ES-I3 (cell line): Measurements from ENCODE around the gene CBR3.

Experiments used
- H3K36me3 ChIP-seq: 2 replicates; pipeline ENCODE4 v1.6.1; 2013; ENCODE audit warnings: mild to moderate bottlenecking, low read length, control low read depth, moderate library complexity; ENCODE audit not compliant: insufficient read depth
- H3K4me1 ChIP-seq: 2 replicates; pipeline ENCODE4 v1.6.1; 2013; ENCODE audit warnings: mild to moderate bottlenecking, control low read depth, low read length; ENCODE audit not compliant: insufficient read depth
- H3K9ac ChIP-seq: 2 replicates; pipeline ENCODE4 v1.6.1; 2013; ENCODE audit warnings: low read depth, mild to moderate bottlenecking, low read length, moderate library complexity
- H3K9me3 ChIP-seq: 2 replicates; pipeline ENCODE4 v1.6.1; 2013; ENCODE audit warnings: mild to moderate bottlenecking, low read length, moderate library complexity; ENCODE audit not compliant: control insufficient read depth, insufficient read depth

CBR3 gene

DNA sequence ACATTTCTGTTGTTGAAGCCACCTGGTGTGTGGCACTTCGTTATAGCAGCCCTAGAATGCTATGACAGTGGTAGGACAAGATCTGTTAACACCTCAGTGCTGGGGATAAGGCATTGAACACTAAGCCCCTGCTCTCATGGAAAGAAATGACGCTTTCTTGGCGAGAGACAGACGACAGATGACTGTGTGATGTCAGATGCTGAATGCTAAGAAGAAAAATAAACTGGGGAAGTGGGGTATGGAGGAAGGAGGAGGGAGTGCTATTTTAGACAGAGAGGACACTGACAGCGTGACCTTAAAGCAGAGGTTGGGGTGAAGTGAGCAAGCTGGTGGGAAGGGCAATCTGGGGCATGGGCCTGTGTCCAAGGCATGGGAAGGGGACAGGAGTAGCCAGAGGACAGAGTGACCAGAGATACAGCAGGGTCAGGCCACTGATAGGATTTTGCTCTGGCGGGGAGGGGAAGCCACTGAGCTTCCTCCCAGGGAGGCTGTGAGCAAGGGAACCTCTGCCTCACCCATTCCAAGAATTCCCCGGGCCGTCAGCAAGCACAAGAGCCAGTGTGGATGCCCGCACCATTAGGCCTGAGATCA lies 37.0 kb downstream of the CBR3 start:
- no peaks in the 10 kb centered on the region for H3K9me3 ChIP-seq
- H3K36me3 ChIP-seq, result no peaks in the 10 kb centered on the region
- no peaks in the 10 kb centered on the region for H3K4me1 ChIP-seq
- no peak overlapping the region for H3K9ac ChIP-seq

DNA sequence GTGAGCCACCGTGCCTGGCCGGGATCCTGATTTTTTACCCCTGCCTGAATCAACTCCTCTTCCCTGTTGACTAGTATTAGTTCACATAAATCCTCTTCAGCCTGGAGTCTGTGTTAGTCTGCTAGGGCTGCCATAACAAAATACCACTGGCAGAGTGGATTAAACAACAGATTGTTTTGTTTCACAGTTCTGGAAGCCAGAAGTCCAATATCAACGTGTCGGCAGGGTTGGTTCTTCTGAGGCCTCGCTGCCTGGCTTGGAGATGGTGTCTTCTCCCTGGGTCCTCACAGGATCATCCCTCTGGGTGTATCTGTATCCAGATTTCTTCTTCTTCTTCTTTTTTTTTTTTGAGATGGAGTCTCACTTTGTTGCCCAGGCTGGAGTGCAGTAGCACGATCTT lies 39.9 kb downstream of the CBR3 start:
- Histone ChIP-seq H3K9me3 (no peaks in the 10 kb centered on the region), H3K4me1 (no peaks in the 10 kb centered on the region), H3K9ac (no peak overlapping the region), H3K36me3 (no peaks in the 10 kb centered on the region)

DNA sequence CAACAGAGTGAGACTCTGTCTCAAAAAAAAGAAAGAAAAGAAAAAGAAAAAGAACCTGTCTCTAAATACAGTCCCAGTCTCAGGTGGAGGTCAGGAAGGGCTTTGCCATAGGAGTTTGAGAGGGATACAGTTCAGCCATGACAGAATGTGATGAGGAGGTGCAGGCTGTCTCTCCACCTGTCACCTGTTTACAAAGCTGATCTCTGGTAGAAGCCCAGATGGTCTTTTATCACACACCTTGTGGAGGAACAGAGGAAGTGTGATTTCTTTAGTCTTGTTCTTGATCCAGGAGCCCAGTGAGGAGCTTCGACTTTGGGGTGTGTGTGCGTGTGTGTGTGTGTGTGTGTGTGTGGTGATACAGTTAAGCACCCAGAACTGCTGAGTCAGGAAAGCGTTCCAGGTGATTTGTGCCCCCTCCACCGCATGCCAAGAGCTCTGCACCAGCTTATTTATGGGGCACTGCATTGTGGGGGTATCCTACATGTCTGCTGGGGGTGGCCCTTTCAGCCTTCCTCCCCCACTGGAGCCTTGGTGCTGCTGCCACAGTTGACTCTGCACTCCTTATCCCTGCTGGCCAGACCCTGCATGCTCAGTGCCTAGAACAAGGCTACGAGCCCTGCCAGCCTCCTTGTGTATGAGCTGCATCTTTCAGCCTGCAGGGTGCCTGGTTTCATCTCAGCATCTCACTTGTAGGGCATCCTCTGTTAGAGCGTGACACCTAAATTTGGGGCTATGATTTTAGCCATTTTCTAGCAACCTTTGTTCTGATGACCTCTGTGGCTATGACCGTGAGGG lies 41.1 kb downstream of the CBR3 start:
- Histone ChIP-seq H3K9ac (no peak overlapping the region), H3K9me3 (no peaks in the 10 kb centered on the region), H3K36me3 (no peaks in the 10 kb centered on the region), H3K4me1 (no peaks in the 10 kb centered on the region)

DNA sequence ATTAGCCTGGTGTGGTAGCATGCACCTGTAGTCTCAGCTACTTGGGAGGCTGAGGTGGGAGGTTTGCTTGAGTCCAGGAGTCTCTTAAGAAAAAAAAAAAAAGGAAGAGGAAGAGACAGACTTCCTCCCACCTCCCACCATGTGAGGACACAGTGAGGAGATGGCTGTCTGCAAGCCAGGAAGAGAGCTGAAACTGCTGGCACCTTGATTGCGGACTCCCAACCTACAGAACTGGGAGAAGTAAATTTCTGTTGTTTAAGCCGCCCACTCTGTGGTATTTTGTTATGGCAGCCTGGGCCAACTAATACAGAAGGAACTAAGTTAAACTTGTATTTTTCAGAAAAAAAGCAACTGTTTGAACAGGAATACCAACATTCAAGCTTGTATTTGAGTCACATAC lies 43.5 kb downstream of the CBR3 start:
- Histone ChIP-seq H3K4me1 (no peaks in the 10 kb centered on the region), H3K9me3 (no peaks in the 10 kb centered on the region), H3K36me3 (no peaks in the 10 kb centered on the region), H3K9ac (no peak overlapping the region)

DNA sequence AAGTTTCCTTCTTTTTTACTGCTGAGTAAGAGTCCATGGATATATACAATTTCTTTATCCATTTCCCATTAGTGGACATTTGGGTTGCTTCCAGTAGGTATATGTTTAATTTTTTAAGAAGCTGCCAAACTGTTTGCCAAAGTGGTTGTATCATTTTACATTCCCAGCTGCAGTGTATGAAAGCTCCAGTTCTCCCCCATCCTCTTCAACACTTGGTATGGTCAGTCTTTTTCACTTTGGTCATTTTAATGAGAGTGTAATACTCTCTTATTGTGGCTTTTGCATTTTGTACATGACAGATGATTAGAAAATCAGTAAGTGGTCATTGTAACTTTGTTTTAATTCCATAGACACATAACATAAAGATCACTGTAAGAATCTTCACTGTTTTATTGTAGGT lies 44.3 kb downstream of the CBR3 start:
- Histone ChIP-seq H3K9ac (no peak overlapping the region), H3K9me3 (no peaks in the 10 kb centered on the region), H3K36me3 (no peaks in the 10 kb centered on the region), H3K4me1 (no peaks in the 10 kb centered on the region)

DNA sequence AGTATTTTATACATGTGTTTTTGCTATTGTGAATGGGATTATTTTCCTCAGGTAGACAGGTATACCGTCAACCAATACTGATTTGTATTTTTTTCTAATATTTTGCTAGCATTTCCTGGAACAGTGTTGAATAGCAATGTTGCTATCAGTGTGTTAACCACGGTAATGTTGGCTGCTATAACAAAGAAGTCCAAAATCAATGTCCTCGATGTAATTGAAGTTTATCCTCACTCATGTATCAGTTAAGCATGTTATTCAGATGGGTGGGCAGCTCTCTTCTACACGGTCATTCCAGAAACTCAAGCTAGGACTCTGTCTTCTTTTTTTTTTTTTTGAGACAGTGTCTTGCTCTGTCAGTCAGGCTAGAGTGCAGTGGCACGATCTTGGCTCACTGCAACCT lies 46.1 kb downstream of the CBR3 start:
- Histone ChIP-seq H3K4me1 (no peaks in the 10 kb centered on the region), H3K9me3 (no peaks in the 10 kb centered on the region), H3K9ac (no peak overlapping the region), H3K36me3 (no peaks in the 10 kb centered on the region)

DNA sequence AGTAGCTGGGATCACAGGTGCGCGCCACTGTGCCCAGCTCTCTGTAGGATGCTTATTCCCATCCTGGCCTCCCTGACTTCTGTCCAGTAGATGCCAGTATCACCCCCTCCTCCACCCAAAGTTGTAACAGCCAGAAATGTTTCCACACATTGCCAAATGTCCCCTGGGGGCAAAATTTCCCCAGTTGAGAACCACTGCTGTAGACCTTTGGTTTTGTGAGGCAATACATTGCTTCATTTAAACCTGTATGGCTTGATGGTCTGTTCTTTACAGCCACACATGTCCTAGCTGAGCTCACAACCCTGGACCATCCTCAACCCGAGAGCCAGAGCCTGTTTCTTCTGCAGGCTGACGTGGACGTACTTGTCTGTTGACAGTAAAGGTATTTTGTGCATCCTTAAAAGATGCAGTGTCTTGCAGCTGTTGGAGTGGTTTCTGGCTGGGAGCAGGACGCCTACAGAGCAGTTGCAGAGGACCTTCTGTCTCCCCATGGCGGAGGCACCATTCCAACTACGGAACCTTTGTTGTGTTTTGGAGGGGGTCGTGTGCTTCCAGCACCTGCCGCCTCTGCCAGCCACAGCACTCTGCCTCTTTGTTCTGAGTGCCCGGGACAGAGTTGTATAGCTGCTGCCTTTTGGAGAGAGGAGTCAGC lies 48.4 kb downstream of the CBR3 start:
- Histone ChIP-seq H3K36me3 (no peaks in the 10 kb centered on the region), H3K9me3 (no peaks in the 10 kb centered on the region), H3K4me1 (peaks cover 7% of the 10 kb centered on the region; the same call in 1 of the 2 replicates), H3K9ac (no peak overlapping the region)

DNA sequence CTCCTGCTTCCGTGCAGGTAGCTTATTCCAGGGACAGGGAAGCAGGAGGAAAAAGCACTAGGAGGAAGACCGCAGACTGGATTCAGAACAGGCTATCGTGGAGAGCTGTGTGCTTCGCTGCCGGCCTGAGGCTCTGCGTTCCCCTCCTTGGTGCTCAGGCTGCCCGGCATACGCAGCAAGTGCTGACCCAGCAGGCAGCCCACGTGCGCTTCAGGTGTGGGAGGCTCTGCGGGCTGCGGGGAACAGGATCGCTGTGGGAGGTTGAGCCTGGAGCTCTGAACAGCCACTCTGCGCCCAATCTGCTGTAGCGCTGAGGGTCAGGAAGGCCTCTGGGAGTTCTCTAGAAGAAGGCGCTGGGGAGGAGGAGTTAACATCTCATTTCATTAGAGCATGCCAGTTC lies 49.7 kb downstream of the CBR3 start:
- Histone ChIP-seq H3K36me3 (no peaks in the 10 kb centered on the region), H3K9me3 (no peaks in the 10 kb centered on the region), H3K4me1 (peaks cover 8% of the 10 kb centered on the region; the same call in 1 of the 2 replicates), H3K9ac (no peak overlapping the region)

DNA sequence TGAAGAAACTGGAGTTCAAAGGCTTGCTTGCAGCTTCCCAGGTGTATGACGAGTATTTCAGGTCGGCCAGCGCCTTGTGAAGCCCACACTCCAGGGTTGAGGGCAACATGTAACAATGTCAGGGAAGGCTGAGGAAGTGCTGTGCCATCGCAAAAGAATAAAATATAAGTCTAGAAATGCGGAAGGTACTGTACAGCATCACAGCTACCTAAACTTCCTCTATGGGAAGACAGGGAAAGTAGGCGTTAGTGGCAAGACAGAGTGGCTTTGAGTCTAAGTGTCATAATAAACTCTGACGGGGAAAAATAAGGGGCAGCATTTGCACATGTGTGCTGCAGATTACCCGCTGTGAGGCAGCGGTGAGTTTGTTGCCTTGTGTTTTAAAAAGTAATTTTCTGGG lies 50.6 kb downstream of the CBR3 start:
- H3K9me3 ChIP-seq, result no peaks in the 10 kb centered on the region
- H3K4me1 ChIP-seq, result peaks cover 8% of the 10 kb centered on the region; the same call in 1 of the 2 replicates
- no peaks in the 10 kb centered on the region for H3K36me3 ChIP-seq
- H3K9ac ChIP-seq, result no peak overlapping the region

DNA sequence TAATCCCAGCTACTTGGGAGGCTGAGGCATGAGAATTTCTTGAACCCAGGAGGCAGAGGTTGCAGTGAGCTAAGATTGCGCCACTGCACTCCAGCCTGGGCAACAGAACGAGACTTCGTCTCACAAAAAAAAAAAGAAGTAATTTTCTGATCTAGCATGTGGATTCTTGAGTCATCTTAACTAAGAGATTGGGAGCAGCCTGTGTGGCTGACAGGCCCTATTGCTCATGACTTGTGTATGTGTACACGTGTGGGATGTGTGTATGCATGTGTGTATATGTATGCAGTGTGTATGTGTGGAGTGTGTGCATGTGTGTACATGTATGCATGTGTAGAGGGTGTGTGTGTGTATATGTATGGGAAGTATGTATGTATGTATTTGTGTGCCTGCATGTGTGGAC lies 51.2 kb downstream of the CBR3 start:
- Histone ChIP-seq H3K9ac (no peak overlapping the region), H3K9me3 (no peaks in the 10 kb centered on the region), H3K36me3 (no peaks in the 10 kb centered on the region), H3K4me1 (peaks cover 8% of the 10 kb centered on the region; the same call in 1 of the 2 replicates)

DNA sequence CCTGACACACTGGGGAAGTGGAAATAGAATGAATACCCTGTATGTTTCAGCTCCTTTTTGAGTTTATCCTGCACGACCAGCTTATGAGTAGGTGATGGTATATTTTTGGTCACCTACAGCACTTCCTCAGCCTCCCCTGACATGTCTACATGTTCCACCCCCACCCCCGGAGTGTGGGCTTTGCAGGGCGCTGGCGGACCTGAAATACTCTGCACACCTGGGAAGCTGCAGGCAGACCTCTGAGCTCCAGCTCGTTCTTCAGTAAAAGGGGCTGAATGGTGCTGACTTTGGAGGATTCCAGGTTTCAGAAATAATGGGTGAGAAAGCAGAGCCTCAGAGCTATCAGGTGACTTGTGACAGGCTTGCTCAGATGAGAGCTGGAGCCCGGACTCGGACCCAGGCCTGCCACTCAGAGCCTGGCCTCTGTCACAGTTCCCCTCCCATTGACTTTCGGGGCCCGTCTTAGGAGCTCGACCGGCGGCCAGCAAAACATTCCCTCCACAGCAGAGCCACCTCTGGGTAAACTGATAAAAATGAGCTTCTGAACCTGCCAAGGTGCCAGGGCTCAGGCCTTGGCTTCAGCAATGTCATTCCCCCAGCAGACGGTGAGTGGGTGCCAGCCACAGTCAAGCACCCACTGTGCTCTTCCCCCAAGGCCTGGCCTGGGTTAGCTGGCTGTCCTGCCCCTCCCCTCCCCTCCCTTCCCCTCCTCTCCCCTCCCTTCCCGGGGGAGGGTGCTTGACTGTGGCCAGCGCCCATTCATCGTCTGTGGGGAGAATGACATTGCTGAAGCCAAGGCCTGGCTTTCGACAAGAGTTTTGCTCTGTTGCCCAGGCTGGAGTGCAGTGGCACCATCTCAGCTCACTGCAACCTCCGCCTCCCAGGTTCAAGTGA lies 51.9 kb downstream of the CBR3 start:
- Histone ChIP-seq H3K36me3 (no peaks in the 10 kb centered on the region), H3K9ac (no peak overlapping the region)

DNA sequence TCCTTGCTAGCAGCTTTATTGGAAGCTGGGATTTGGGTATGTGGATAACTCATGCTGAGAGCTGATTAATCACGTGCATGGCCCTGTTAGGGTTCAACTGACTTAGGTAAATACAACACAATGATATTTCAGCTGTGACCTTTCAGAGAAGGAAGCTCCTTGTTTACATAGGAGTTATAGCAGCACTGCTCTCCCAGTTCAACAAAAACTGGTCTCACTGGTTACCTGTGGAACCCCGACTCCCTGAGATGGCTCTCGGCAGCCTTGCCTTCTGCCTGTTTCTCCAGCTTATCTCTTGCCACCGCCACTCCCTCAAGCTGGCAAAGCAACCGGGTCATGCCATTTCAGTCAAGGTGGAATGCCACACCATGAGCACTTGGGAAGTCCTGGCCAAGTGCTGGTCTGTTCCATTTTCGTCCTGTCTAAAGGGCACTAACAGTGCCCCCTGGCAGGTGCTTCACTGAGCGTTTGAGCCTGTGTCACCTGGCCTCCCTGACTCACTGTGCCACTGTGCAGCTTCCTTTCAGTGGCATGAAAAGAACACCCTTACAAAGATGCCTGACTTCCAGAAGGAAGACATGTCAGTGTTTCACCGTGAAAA lies 53.3 kb downstream of the CBR3 start:
- Histone ChIP-seq H3K9ac (no peak overlapping the region), H3K9me3 (no peaks in the 10 kb centered on the region), H3K4me1 (peaks cover 11% of the 10 kb centered on the region; the same call in 1 of the 2 replicates), H3K36me3 (no peaks in the 10 kb centered on the region)

More for the DNA sequence above, 51.9 kb downstream of the CBR3 start:
- peaks cover 8% of the 10 kb centered on the region; the same call in 1 of the 2 replicates for H3K4me1 ChIP-seq
- no peaks in the 10 kb centered on the region for H3K9me3 ChIP-seq

DNA sequence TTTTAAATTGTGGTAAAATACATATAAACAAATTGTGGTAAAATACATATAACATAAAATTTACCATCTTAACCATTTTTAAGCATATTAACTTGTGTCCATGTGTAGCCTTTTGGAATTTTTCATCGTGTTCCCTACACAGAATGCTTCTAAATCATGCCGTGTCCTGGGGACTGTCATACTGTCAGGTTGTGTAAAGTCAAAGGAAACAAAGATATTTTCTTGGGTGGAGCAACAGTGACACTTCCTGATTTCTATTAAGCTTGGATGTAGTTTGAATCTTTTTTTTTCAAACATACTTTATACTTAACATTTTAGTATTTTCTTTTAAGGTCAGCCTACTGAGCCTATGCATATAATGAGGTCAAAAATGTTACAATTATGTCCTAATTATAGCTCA lies 54.1 kb downstream of the CBR3 start:
- peaks cover 18% of the 10 kb centered on the region; the same call in 1 of the 2 replicates for H3K4me1 ChIP-seq
- no peaks in the 10 kb centered on the region for H3K9me3 ChIP-seq
- H3K9ac ChIP-seq, result no peak overlapping the region
- no peaks in the 10 kb centered on the region for H3K36me3 ChIP-seq

DNA sequence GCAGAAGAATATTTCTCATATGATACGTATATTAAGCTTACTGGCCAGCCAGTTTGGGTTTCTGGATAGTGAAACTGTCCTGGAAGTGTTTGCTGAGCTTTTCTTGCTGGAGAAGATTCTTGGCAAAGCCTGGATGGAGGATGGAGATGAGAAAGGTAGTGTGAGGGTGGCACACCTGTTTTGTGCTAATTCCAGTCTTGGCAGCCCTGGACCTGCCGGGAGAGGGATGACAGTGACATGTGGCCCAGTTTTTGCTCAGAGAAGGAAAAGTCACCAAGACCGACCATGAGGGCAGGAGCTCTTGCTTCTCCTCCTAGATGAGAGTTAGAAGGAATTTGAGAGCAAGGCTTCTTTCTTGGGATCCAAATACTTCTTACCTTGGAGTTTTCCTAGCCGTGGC lies 55.9 kb downstream of the CBR3 start:
- Histone ChIP-seq H3K4me1 (peaks cover 18% of the 10 kb centered on the region; the same call in 1 of the 2 replicates), H3K9ac (no peak overlapping the region), H3K36me3 (no peaks in the 10 kb centered on the region), H3K9me3 (peaks cover 4% of the 10 kb centered on the region; the same call in 1 of the 2 replicates)
